OCI-LY1 (cell line): ENCODE data around the gene POLDIP2.
A peak's percentile ranks its signal among the peaks of the same experiment; 100 is the strongest.

ENCODE experiments used
- H2AFZ ChIP-seq: fragments of 200-600 bp; sonication (generic), shearing (Covaris generic); 2 replicates; pipeline ENCODE4 v1.6.0; 2014; ENCODE audit warnings: antibody characterized with exemption, mild to moderate bottlenecking, low read length
- H3F3A ChIP-seq: fragments of 200-600 bp; sonication (generic), shearing (Covaris generic); 2 replicates; pipeline ENCODE4 v1.6.0; 2014; ENCODE audit warnings: mild to moderate bottlenecking, antibody characterized with exemption, low read length, moderate library complexity; ENCODE audit not compliant: insufficient read depth
- H3K27ac ChIP-seq: fragments of 200-600 bp; sonication (generic); 2 replicates; pipeline ENCODE4 v1.5.1; 2014; ENCODE audit warnings: low read length, mixed run types, mild to moderate bottlenecking, low read depth; ENCODE audit not compliant: poor library complexity, severe bottlenecking
- H3K27me3 ChIP-seq: fragments of 200-600 bp; sonication (generic); 2 replicates; pipeline ENCODE4 v1.6.0; 2014; ENCODE audit warnings: antibody characterized with exemption, mild to moderate bottlenecking, low read length, moderate library complexity; ENCODE audit not compliant: insufficient read depth
- H3K36me3 ChIP-seq: fragments of 200-600 bp; sonication (generic); 2 replicates; pipeline ENCODE4 v1.6.1; 2014; ENCODE audit warnings: mild to moderate bottlenecking, antibody characterized with exemption, low read length, moderate library complexity, mixed read lengths; ENCODE audit not compliant: insufficient read depth
- H3K4me1 ChIP-seq: fragments of 200-600 bp; sonication (generic); 2 replicates; pipeline ENCODE4 v1.5.1; 2014; ENCODE audit warnings: mild to moderate bottlenecking, low read length, moderate library complexity; ENCODE audit not compliant: insufficient read depth, severe bottlenecking
- H3K4me2 ChIP-seq: fragments of 200-600 bp; sonication (generic), shearing (Covaris generic); 2 replicates; pipeline ENCODE4 v1.6.1; 2014; ENCODE audit warnings: low read length
- H3K4me3 ChIP-seq: fragments of 200-600 bp; sonication (generic); 2 replicates; pipeline ENCODE4 v1.5.1; 2014; ENCODE audit warnings: low read length, low read depth, mild to moderate bottlenecking, mixed read lengths; ENCODE audit not compliant: poor library complexity, severe bottlenecking
- H3K79me2 ChIP-seq: fragments of 200-600 bp; shearing (Covaris generic); 2 replicates; pipeline ENCODE4 v1.6.1; 2016; ENCODE audit warnings: mixed run types, low read length, mixed read lengths; ENCODE audit not compliant: insufficient read depth
- H3K9ac ChIP-seq: fragments of 200-600 bp; sonication (generic), shearing (Covaris generic); 2 replicates; pipeline ENCODE4 v1.6.1; 2014; ENCODE audit warnings: mild to moderate bottlenecking, low read length, mixed read lengths
- H3K9me2 ChIP-seq: fragments of 200-600 bp; sonication (generic), shearing (Covaris generic); 2 replicates; pipeline ENCODE4 v1.6.1; 2014; ENCODE audit warnings: low read depth, mild to moderate bottlenecking, low read length, mixed read lengths
- H3K9me3 ChIP-seq: fragments of 200-600 bp; shearing (Covaris generic); 2 replicates; pipeline ENCODE4 v1.6.1; 2014; ENCODE audit warnings: low read length, mixed read lengths
- H4K20me1 ChIP-seq: fragments of 200-600 bp; sonication (generic), shearing (Covaris generic); 2 replicates; pipeline ENCODE4 v1.6.0; 2016; ENCODE audit warnings: mild to moderate bottlenecking, low read length; ENCODE audit not compliant: insufficient read depth
- CTCF ChIP-seq: fragments of 200-600 bp; sonication (generic), shearing (Covaris generic); IDR thresholded peaks from 2 replicates; pipeline ENCODE4 v1.5.1; 2017; ENCODE audit warnings: mild to moderate bottlenecking, antibody characterized with exemption, low read length, moderate library complexity, mixed read lengths
- EZH2 ChIP-seq: fragments of 200-600 bp; sonication (generic), shearing (Covaris generic); IDR thresholded peaks from 2 replicates; pipeline ENCODE4 v1.8.0; 2017; ENCODE audit warnings: borderline replicate concordance, mixed run types, mild to moderate bottlenecking, antibody characterized with exemption, low read length, moderate library complexity, mixed read lengths

The POLDIP2 gene, protein sequence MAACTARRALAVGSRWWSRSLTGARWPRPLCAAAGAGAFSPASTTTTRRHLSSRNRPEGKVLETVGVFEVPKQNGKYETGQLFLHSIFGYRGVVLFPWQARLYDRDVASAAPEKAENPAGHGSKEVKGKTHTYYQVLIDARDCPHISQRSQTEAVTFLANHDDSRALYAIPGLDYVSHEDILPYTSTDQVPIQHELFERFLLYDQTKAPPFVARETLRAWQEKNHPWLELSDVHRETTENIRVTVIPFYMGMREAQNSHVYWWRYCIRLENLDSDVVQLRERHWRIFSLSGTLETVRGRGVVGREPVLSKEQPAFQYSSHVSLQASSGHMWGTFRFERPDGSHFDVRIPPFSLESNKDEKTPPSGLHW

GRCh38 chr17:28357061-28357900 is at the start of gene POLDIP2:
Gene POLDIP2 (minus strand): TSS chr17:28357527. CDS start chr17:28357448, 79 bp downstream.
- peak within 1 kb of the TSS; percentile 99 for H3K4me3 ChIP-seq
- peaks cover 25% of the 10 kb centered on the region for H3K4me1 ChIP-seq
- no peak within 1 kb of the TSS for H2AFZ ChIP-seq
- no peaks in the 10 kb centered on the region for H3F3A ChIP-seq
- H3K9ac ChIP-seq, result peak within 1 kb of the TSS; percentile 99
- H4K20me1 ChIP-seq, result no peaks in the 10 kb centered on the region
- H3K27me3 ChIP-seq, result no peaks in the 10 kb centered on the region
- no peak within 1 kb of the TSS for H3K27ac ChIP-seq
- H3K4me2 ChIP-seq, result peak within 1 kb of the TSS; percentile 94
- no peak for TF ChIP-seq EZH2
- no peak for TF ChIP-seq CTCF
- H3K36me3 ChIP-seq, result peaks cover 58% of the 10 kb centered on the region
- no peaks in the 10 kb centered on the region for H3K9me2 ChIP-seq
- H3K9me3 ChIP-seq, result no peaks in the 10 kb centered on the region
- peaks cover 20% of the 10 kb centered on the region for H3K79me2 ChIP-seq

- Histone ChIP-seq H3K27ac (no peak overlapping the region), H3K4me2 (peak overlapping the region; percentile 85), H3K4me1 (peaks cover 9% of the 10 kb centered on the region)
Measured at GRCh38 chr17:28406473-28406814, 49.1 kb upstream of the POLDIP2 start.

More at GRCh38 chr17:28406473-28406814, 49.1 kb upstream of the POLDIP2 start:
- peak overlapping the region; percentile 79 for H3K4me3 ChIP-seq
- no peaks in the 10 kb centered on the region for H3K79me2 ChIP-seq
- no peaks in the 10 kb centered on the region for H3K9me3 ChIP-seq
- no peaks in the 10 kb centered on the region for H3K36me3 ChIP-seq
- no peaks in the 10 kb centered on the region for H4K20me1 ChIP-seq
- TF ChIP-seq CTCF, result no peak
- TF ChIP-seq EZH2, result no peak
- no peaks in the 10 kb centered on the region for H3K27me3 ChIP-seq
- H3K9ac ChIP-seq, result peak overlapping the region; percentile 80
- no peaks in the 10 kb centered on the region for H3K9me2 ChIP-seq
- H2AFZ ChIP-seq, result no peak overlapping the region
- H3F3A ChIP-seq, result no peaks in the 10 kb centered on the region
